GM10847 (cell line): ENCODE data around the gene CKAP4.
A peak's percentile ranks its signal among the peaks of the same experiment; 100 is the strongest.

Experiments
- POLR2A ChIP-seq: IDR thresholded peaks from 2 replicates; pipeline ENCODE4 v1.6.1; 2011; ENCODE audit not compliant: insufficient read length; ENCODE audit errors: extremely low read depth

CKAP4 gene, protein sequence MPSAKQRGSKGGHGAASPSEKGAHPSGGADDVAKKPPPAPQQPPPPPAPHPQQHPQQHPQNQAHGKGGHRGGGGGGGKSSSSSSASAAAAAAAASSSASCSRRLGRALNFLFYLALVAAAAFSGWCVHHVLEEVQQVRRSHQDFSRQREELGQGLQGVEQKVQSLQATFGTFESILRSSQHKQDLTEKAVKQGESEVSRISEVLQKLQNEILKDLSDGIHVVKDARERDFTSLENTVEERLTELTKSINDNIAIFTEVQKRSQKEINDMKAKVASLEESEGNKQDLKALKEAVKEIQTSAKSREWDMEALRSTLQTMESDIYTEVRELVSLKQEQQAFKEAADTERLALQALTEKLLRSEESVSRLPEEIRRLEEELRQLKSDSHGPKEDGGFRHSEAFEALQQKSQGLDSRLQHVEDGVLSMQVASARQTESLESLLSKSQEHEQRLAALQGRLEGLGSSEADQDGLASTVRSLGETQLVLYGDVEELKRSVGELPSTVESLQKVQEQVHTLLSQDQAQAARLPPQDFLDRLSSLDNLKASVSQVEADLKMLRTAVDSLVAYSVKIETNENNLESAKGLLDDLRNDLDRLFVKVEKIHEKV

DNA sequence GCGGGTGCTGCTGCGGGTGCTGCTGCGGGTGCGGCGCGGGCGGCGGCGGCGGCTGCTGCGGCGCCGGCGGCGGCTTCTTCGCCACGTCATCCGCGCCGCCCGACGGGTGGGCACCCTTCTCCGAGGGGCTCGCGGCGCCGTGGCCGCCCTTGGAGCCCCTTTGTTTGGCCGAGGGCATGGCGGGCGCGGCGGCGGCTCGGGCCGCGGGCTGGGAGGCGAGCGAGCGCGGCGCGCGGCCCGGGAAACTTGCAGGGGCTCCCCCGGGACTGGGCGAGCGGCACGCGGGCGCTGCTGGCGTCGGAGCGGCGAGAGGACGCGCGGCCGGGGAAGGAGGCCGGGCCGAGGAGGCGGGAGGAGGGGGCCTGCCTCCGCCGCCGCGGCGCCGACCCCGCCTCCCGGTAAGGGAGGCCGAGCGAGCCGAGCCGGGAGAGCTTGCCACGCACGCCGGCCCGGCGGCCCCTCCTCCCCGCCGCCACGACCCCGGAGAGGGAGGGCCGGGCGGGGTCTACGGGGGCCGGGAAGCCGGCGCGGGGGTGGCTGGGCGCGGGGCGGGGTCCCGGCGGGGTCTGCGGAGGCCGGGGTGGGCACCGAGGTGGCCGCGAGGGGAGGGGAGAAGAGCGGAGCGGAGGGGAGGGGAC is at the start of gene CKAP4:
Gene CKAP4 (minus strand): TSS at position 347 of the 638 bp plus-strand sequence. CDS start 169 bp downstream, at position 178.
- peak; percentile 44 for TF ChIP-seq POLR2A

DNA sequence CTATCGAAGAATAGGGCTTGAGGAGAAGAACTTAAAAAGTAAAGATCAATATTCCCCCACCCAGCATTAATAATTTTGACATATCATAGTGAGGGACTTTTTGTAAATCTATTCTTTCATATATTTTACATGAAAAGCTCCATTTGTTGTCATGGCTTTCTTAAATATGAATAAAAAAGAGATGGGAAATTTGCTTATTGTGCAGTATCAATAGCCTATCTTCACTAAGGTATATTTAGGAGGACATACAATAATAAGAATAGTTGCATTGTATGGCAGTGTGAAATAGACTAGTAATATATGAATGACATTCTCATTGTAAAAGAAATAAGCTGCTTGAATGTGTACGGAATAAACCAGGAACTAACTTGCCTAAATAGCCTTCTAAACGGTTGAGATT is 49.3 kb upstream of the CKAP4 start:
- no peak for TF ChIP-seq POLR2A

DNA sequence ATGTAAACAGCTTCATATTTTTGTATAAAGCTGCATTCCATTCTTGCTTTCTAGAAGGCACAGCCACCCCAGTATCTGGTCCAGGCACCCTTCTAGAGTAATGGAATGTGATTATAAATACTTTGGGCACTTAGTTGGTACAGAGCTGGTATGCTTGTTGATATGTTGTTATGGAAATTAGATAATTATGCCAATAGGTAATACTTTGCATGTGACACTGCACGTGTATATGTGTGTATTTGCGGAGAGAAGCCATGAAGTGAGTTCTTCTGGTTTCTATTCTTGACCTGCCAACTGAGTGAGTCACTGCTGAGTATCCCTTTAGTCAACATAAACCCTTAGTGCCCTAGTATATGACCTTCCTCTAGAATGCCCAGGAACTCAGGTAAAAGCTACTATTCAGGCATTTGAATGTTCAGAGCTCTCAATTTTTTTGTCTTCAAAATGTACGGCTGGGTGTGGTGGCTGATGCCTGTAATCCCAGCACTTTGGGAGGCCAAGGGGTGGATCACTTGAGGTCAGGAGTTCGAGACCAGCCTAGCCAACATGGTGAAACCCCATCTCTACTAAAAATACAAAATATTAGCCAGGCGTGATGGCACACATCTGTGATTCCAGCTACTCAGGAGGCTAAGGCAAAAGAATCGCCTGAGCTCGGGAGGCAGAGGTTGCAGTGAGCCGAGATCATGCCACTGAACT is 48.5 kb upstream of the CKAP4 start:
- TF ChIP-seq POLR2A = no peak

DNA sequence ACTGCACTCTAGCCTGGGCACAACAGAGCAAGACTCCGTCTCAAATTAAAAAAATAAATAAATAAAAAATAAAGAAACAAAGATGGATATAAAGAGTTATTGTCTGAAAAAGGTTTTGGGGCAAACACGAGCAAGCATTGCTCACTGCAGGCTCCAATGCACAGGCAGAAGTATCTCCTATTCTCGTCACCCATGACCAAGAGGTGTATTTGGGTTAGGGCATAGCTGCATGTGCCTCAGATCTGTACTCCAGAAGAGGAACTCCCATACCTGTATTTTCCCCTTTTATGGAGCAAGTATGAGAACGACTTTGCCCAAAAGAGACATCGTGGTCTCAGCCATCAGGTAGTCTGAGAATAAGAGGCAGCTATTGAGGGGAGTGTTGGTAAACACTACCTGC is 44.5 kb upstream of the CKAP4 start:
- TF ChIP-seq POLR2A = no peak

DNA sequence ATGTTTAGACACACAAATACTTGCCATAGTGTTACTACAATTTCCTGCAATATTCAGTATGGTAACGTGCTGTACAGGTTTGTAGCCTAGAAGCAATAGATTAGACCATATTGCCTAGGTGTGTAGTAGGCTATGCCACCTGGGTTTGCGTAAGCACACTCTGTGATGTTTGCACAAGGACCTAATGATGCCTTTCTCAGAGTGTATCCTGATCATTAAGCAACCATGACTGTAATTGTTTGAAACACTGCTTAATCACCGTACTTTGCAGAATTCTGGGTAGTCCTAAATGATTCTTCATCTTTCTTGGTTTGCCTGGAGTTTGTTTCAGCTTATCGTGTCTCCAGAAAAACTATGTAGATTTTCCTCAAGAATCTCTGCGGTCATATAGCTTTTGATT is 43.5 kb upstream of the CKAP4 start:
- no peak for TF ChIP-seq POLR2A

DNA sequence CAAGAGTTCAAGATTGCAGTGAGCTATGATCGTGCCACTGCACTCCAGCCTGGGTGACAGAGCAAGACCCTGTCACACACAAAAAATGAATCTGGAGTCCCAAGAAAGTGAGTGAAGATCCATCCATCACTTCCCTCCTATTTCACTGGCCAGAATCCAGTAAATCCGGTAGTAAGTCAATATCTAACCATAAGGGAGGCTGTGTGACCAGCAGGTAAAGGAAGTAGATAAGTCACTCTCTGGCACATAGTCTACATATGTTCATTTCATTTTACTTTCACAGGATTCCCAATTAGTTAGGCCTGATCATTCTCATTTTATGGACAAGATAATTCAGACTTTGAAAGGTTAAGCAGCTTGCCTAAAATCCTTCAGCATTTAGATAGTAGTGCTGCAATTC is 42.8 kb upstream of the CKAP4 start:
- TF ChIP-seq POLR2A = no peak

DNA sequence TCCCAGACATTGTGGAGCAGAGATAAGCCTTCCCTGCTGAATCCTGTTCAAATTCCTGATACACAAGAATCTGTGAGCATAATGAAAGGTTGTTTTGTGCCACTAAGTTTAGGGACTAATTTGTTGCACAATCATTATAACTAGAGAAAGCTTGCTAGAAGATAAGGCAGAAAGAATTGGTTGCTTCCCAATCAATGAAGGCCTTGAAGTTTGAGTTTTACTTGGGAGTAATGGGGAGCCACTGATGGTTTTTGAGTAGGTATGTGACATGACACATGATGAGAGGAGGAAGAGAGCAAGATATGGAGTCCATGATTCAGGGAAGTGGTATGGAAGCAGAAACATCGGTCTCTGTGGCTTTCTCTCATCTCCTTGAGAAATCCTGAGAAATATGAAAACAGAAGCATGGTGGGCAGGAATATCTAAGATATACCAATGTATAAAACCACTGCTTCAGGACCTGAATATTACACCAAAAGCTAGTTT is 41.4 kb upstream of the CKAP4 start:
- no peak for TF ChIP-seq POLR2A

DNA sequence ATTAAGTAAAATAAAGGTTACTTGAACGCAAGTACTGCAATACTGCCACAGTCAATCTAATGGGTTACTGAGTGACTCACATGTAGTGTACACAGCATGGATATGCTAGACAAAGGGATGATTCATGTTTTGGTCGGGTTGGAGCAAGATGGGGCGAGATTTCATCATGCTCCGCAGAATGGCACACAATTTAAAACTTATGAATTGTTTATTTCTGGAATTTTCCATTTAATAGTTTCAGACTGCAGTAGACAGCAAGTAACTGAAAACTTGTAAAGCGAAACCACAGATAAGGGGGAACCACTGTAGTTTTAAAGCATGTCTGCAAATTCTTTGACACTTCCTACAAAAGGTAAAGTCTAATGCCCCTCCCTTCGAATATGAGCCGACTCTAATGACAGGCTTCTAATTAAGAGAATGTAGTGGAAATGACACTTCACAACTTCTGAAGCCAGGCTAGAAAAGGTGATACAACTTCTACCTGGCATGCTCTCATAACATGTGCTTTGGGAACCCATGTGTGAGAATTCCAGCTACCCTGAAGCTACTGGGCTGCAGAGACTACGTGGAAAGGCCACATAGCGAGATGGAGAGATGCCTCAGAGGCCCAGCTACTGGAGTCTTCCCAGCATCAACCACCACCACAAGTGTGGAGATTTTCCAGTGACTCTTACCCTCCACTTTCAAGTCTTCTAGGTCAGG is 40.8 kb upstream of the CKAP4 start:
- no peak for TF ChIP-seq POLR2A

DNA sequence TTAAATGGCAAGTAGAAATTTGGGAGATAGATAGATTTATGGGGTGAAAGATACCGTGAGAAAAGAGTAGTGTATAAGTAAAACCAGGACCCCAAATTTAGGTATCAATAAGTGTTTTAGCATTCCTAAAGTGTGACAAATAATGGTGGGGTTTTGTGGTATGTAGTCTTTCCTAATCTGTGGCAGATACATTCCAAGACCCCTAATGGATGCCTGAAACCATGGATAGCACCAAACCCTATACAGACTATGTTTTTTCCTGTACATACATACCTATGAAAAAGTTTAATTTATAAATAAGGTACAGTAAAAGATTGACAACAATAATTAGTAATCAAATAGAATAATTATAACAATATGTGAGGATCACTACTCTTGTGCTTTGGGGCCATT is 40.3 kb upstream of the CKAP4 start:
- TF ChIP-seq POLR2A = no peak

DNA sequence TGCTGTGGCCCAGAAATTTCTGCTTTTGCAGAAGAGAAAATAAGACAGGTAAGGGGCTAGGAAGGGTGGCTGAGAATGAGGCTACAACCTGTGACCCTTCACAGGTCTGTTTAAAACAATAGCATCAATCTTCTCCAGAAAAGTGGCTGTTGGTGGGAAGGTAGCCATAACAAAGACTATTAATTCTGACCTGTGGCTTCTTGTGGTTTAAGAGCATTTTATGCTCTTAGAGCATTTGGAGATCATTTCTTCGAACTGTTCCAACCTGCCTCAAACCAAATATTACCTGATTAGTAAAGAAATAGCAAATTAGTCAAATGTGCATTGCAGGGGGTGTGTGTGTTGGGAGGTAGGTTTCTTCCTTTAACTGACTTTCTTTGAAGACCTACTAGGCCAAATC is 39.5 kb upstream of the CKAP4 start:
- TF ChIP-seq POLR2A = no peak

DNA sequence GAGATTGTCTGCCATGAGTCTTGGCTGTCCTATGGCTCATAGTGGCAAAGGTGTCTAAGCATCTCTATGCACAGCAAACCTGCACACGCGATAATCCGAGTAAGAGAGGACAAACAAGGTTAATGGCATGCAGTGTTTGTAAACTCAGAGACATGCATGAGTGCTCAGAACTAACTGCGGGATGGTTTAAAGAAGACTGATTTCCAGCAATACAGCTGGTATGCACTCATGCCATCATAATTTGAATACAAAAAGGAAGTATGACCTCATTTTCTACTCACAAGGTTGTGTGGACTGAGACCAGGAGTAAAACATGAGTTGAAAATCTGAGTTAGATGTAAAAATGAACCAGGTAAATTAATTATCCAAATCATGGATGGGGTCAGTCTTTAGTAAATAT is 38.2 kb upstream of the CKAP4 start:
- no peak for TF ChIP-seq POLR2A

DNA sequence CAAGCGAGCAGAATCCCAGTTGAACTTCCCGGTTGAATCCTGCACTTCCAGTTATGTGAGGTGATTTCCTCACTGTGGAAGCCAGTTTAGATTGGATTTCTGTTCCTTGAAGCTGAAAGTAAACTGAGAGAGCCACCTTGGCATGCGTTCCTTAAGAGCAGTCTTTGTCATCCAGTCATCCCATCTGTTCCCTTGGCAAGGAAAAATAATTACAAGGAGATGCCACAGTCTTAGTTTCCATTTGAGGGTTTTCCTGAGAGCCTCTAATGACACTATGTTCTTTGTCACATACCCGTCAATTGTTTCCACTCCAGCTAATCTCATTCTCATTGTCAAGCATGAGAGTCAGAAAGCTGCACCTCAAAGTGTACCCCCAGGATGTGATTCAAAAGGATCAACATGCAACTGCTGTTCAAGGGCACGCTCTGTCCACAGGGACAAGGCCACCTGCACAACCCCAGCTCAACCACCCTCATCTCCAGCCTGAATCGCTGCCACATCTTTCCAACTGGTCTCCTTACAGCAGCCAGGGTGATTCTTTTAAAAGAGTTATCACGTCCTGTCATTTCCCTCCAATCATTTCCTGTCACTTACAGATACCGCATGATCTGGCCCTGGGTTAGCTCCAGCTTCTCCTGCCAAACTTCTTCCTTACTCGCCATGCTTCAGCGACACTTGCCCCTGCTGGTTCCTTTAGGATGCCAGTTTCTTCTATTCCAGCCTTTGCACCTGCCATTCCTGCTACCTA is 36.7 kb upstream of the CKAP4 start:
- no peak for TF ChIP-seq POLR2A

DNA sequence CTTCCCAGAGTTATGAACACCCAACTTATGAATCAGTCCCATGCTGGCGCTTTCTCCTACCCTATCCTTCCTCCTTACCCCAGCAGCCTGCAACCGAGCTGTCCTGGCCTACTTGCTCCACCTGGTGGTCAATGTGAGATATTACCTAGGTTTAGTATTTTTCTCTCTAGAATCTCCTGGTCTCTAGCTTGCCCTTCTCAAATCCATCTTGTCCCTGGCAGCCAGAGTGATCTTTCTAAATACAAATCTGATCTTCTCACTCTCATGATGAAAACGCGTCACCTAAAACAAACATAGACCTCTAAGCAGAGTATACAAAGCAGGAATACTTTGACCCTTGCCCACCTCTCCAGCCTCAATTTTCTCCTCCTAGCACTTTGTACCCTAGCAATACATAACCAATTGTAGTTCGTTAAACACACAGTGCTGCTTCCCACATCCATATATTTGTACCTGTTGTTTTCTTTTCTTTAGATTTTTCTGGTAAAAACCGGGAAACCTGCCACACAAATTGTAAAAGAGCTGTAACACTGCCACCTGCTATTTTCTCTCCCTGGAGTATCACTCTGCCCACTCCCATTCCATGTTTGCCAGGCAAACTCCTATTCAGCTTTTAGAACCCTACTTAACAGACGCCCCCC is 34.8 kb upstream of the CKAP4 start:
- TF ChIP-seq POLR2A = no peak

DNA sequence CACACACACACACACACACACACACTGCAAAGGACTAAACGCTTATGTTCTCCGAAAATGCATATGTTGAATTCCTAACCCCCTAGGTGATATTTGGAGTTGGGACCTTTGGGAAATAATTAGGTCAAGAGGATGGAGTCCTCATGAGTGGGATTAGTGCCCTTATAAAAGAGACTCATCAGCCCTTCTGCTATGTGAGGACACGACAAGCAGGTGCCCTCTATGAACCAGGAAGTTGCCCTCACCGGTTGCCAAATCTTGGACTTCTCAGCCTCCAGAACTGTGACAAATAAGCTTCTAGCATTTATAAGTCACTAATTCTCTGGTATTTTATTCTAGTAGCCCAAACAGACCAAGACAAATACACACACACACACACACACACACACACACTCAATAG is 34.0 kb upstream of the CKAP4 start:
- no peak for TF ChIP-seq POLR2A
